Left forelimb (tissue), 1 donor: ENCODE data around the gene IL6ST.

ENCODE experiments used
- DNase-seq: peaks from one replicate; pipeline ENCODE4 v3.0.0-alpha.2; 2018; ENCODE audit warnings: low spot score

The IL6ST gene

DNA sequence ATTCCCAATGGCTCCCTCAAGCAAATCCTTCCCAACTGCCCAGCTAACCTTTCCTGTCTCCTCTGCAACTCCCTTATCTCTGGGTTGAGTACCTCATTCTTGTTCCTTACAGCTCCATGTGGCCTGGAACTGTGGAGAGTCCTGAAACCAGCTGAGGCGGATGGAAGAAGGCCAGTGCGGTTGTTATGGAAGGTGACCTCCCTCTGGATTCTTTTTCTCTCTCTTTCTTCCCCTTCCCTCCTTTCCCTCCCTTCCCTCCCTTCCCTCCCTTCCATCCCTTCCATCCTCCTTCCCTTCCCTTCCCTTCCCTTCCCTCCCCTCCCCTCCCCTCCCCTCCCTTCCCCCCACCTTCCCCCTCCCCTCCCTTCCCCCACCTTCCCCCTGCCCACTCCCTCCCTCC, 98.5 kb downstream of the IL6ST start:
- DNase-seq, result no peak

DNA sequence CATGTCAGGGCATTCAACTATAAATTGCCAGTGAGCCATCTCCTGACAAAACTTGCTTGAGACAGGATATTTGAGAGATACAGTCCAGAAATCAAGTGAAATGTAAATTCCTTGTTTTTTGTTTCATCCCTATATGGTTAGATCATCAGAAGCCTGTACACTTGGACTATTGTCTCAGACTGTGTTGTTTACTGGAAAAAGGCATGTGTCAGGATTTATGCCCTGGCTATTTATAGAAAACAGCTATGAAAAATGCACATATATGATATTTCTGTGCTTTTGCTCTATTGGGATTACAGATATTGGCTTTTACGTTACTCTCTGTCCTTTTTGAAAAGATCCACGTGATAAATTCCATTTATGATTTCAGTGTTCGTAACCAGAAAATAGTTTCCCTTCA, 99.4 kb downstream of the IL6ST start:
- no peak for DNase-seq

- DNase-seq, result no peak
These were observed 100.6 kb downstream of the IL6ST start for GRCh38 chr5:55894135-55894534.

GRCh38 chr5:55892479-55892878, 102.3 kb downstream of the IL6ST start:
- no peak for DNase-seq

DNA sequence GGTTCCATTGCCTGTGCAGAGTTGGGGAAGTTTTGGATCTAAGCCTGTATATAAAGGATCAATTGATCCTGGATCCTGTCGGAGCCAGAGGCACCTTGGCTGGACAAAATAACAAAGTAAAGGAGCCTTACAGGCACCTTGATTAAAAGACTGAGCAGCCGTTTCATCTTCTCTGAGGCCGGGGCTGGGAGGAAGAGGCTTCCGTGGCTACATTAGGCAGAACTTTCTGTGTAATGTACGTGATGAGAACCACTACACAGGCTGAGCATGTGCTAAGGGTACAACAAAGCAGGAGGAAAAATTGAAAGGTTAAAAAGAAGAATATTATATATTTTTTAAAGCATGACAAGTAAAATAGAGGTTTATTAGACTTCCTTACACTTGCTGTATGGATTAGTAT, 106.6 kb downstream of the IL6ST start:
- DNase-seq, result no peak

DNA sequence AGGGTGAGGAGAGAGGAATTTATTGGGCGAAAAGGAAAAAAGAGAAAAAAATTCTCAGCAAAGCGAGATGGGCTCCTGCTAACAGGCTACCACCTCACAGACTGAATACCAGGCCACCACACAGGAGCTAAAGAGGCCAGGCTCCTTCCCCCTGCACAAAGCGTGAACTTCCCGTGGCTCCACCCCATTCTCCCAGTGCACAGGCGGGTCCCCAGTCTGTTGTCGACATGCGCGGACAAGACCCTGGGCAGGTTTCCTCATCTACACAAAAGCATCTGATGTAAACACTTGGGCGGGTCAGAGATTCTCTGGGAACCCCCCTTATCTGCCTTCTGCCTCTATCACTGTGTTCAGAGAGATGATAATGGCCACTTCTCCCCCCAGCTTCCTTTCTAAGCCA, 109.4 kb downstream of the IL6ST start:
- no peak for DNase-seq
